ENCODE data around the gene NUDT4. TPM values are rescaled to one million over a fixed set of nuclear protein-coding genes. Genes with fewer than 3 reads are reported as not detected.

The NUDT4 gene
- 23.5 TPM for polyA plus RNA-seq (2012; ENCODE audit: insufficient read depth, insufficient read length, low read depth)

DNA sequence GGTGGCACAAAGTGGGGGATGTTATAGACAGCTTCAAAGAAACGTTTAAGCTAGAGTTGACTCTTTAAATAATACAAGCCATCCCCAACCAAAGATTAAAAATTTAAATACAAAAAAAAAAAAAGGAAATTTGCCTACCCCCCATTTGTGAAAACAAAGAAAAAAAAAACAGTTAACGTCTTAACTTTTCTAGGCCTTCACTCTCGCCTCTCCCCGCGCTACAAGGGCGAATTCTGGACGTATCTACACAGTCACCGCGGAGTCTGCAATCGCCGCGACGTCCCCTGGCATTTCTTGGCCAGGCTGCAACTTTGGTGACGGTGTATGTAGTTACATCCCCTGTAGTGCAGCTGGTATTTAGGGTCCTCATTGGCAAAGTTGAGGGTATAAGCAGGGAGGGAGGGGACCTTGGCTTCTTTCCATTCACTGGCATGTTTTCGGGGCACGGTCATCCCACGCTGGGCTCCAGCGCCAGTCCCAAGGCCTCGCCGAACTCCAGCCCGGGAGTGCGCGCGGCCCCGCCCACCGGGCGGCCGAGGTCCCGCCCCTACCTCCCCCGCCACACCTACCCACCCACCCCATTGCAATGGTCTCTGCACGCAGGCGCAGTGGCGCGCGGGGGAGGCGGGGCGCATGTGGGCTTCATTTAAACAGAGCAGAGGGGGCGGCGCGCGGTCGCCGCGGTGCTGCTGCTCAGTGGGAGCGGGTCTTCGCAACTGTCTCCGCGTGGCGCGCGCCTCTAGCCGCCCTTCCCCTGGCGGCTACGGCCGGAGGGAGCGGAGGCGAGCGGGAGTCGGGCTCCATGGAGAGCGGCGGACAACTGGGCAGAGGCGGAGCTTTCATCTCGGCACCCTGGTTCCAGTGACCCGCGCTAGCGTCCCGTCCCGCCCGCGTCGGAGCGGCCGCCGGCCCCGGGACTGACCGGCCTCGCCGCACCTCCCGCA is at the start of gene NUDT4:
NUDT4 (plus strand) TSS at position 674 of the 944 bp plus-strand sequence. CDS start 398 bp downstream, outside the sequence.
- peak; percentile 99 for DNase-seq

GRCh38 chr12:93333054-93333453 is 44.7 kb upstream of the NUDT4 start:
- Histone ChIP-seq H3K27me3 (no peaks in the 10 kb centered on the region), H3K9me3 (no peaks in the 10 kb centered on the region), H3K4me3 (ENCODE audit: low read depth, low read length) (no peak overlapping the region), H3K4me1 (no peaks in the 10 kb centered on the region), H3K36me3 (no peaks in the 10 kb centered on the region)
- DNase-seq = no peak
- TF ChIP-seq CTCF (IDR thresholded peaks at IDR 0.05; ENCODE audit: low read depth, low read length) = no peak

More for the DNA sequence above, at the start of gene NUDT4:
- Histone ChIP-seq H3K27me3 (no peaks in the 10 kb centered on the region), H3K4me1 (peaks cover 4% of the 10 kb centered on the region; the same call in 1 of the 2 replicates), H3K4me3 (ENCODE audit: low read depth, low read length) (peak within 1 kb of the TSS; percentile 79), H3K36me3 (no peaks in the 10 kb centered on the region), H3K9me3 (no peaks in the 10 kb centered on the region)
- TF ChIP-seq CTCF (IDR thresholded peaks at IDR 0.05; ENCODE audit: low read depth, low read length) = no peak

DNA sequence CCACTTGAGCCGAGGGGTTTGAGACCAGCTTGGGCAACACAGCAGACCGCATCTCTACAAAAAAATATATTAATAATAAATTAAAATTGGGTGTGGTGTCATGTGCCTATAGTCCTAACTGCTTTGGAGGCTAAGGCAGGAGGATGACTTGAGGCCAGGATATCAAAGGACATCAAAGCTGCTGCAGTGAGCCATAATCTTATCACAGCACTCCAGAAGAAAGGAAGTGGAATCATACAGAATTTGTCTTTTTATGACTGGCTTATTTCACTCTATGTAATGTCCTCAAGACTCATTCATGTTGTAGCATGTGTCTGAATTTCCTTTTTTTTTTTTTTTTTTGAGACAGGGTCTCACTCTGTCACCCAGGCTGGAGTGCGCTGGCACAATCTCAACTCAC is 43.9 kb upstream of the NUDT4 start:
- TF ChIP-seq CTCF (IDR thresholded peaks at IDR 0.05; ENCODE audit: low read depth, low read length) = no peak
- Histone ChIP-seq H3K36me3 (no peaks in the 10 kb centered on the region), H3K9me3 (no peaks in the 10 kb centered on the region), H3K27me3 (no peaks in the 10 kb centered on the region), H3K4me1 (no peaks in the 10 kb centered on the region), H3K4me3 (ENCODE audit: low read depth, low read length) (no peak overlapping the region)
- DNase-seq = no peak

DNA sequence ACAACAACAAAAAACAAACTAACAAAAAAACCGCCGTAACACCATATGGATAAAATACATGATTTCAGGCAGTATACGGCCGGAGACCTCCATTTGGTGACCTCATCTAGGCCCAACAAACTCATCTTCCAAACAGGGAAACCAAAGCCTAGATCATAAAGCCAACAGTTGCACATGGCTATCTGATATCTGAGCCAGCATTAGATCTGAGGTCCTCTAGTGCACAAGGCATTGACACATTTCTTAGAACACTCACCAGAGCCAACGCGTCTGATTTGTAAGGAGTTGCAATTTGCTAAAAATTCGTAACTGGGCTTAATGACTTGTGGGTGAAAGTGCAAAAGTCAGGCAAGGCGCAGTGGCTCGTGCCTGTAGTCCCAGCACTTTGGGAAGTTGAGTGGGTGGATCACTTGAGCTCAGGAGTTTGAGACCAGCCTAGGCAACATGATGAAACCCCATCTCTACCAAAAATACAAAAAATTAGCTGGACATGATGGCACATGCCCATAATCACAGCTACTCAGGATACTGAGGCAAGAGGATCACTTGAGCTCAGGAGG is 42.0 kb upstream of the NUDT4 start:
- H3K27me3 ChIP-seq = no peaks in the 10 kb centered on the region
- H3K9me3 ChIP-seq = no peaks in the 10 kb centered on the region
- no peaks in the 10 kb centered on the region for H3K36me3 ChIP-seq
- H3K4me3 ChIP-seq (ENCODE audit: low read depth, low read length) = no peak overlapping the region
- TF ChIP-seq CTCF (IDR thresholded peaks at IDR 0.05; ENCODE audit: low read depth, low read length) = no peak
- H3K4me1 ChIP-seq = no peaks in the 10 kb centered on the region
- DNase-seq = no peak

DNA sequence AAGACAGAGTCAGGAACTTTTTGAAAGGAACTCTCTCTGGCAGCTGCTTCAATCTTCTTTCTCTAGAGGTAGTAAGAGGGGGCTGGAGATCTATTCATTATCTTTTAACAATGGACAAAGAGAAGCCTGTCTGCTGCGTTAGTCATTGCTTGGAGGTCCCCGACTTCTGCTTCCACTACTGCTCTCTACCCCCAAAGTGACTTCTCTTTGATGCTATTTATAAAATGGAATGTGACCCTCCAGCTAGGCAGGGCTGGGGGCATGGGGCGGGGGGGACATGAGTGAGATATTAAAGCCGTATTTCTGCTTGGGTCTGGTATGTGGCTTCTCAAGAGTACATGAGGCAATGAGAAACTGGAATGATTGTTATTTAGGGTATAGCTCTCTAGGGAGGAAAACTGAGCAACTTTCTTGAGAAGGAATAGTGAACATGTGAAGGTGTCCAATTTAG is 41.4 kb upstream of the NUDT4 start:
- Histone ChIP-seq H3K9me3 (no peaks in the 10 kb centered on the region), H3K4me3 (ENCODE audit: low read depth, low read length) (no peak overlapping the region), H3K4me1 (no peaks in the 10 kb centered on the region), H3K36me3 (no peaks in the 10 kb centered on the region), H3K27me3 (no peaks in the 10 kb centered on the region)
- DNase-seq = no peak
- TF ChIP-seq CTCF (IDR thresholded peaks at IDR 0.05; ENCODE audit: low read depth, low read length) = no peak

DNA sequence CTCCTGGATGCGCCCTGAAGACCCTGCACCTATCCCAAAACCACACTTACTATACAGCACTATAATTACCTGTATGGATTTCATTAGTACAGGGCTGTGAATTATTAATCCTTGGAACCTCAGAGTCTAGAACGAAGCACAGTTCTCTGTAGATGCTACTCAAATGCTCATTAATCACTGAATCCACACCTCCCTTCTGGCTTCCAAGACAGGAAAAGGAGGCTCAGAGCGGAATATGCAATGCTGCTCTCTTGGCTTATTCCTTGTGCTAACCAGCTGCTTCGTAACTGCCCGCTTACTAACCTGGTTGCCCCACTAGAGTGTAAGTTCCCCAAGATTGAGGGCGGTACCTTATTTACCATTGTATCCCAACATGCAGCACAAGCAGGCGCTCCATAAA is 39.1 kb upstream of the NUDT4 start:
- DNase-seq = no peak

More for the DNA sequence above, 39.1 kb upstream of the NUDT4 start:
- H3K4me3 ChIP-seq (ENCODE audit: low read depth, low read length) = no peak overlapping the region
- no peaks in the 10 kb centered on the region for H3K36me3 ChIP-seq
- TF ChIP-seq CTCF (IDR thresholded peaks at IDR 0.05; ENCODE audit: low read depth, low read length) = no peak
- H3K4me1 ChIP-seq = no peaks in the 10 kb centered on the region
- H3K9me3 ChIP-seq = no peaks in the 10 kb centered on the region
- H3K27me3 ChIP-seq = no peaks in the 10 kb centered on the region

All from BE2C (cell line).